ENCODE results near the gene ANKRD28.

DNA sequence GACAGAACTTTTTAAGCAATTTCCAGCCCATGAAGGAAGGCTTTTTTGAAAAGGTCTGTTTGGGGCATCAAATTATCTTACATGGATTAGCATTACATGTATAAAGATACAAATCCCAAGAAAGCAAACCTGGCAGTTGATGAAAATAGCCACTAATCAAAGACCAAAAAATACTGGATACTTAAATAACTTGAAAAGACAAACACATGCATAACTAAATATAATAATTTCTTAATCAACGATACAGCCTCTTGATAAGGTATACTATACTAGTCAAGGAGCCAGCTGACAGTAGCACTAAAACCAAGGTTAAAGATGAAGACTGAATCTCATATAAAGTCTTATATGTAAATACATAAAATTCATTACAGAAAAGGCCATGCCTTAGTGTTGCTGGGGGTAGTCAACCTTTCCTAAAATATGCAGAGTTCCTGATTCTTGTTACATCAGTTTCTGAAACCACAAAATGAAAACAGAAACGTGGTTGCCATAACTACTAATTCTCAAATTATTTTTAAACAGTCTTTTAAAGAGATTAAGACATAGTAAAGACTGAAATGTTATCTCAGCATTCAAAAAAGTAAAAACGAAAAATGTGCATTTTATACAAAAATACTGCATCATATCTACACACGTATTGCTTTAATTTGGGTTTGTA lies 2.0 kb downstream of the ANKRD28 start:
- TF ChIP-seq TCF7L2 (IDR thresholded peaks at IDR 0.05; ENCODE audit: low read depth, low read length) = no peak
- TF ChIP-seq, protein P1, sequence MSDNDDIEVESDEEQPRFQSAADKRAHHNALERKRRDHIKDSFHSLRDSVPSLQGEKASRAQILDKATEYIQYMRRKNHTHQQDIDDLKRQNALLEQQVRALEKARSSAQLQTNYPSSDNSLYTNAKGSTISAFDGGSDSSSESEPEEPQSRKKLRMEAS (IDR thresholded peaks at IDR 0.05) = no peak
- no peak for TF ChIP-seq FLYWCH1 (CRISPR knock-in tag; IDR thresholded peaks at IDR 0.05)
- no peak for TF ChIP-seq ERF (CRISPR knock-in tag; IDR thresholded peaks at IDR 0.05)
- TF ChIP-seq ZNF841 (CRISPR knock-in tag; IDR thresholded peaks at IDR 0.05; ENCODE audit: borderline replicate concordance) = no peak
- no peak for TF ChIP-seq RAD51 (IDR thresholded peaks at IDR 0.05; ENCODE audit: borderline replicate concordance)
- TF ChIP-seq, protein P2, sequence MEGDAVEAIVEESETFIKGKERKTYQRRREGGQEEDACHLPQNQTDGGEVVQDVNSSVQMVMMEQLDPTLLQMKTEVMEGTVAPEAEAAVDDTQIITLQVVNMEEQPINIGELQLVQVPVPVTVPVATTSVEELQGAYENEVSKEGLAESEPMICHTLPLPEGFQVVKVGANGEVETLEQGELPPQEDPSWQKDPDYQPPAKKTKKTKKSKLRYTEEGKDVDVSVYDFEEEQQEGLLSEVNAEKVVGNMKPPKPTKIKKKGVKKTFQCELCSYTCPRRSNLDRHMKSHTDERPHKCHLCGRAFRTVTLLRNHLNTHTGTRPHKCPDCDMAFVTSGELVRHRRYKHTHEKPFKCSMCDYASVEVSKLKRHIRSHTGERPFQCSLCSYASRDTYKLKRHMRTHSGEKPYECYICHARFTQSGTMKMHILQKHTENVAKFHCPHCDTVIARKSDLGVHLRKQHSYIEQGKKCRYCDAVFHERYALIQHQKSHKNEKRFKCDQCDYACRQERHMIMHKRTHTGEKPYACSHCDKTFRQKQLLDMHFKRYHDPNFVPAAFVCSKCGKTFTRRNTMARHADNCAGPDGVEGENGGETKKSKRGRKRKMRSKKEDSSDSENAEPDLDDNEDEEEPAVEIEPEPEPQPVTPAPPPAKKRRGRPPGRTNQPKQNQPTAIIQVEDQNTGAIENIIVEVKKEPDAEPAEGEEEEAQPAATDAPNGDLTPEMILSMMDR (CRISPR knock-in tag; IDR thresholded peaks at IDR 0.05) = no peak
- TF ChIP-seq ESRRA (CRISPR knock-in tag; IDR thresholded peaks at IDR 0.05; ENCODE audit: low read depth) = no peak
- TF ChIP-seq ELF4 (CRISPR knock-in tag; IDR thresholded peaks at IDR 0.05; ENCODE audit: borderline replicate concordance) = no peak
- TF ChIP-seq TOPORS (CRISPR knock-in tag; IDR thresholded peaks at IDR 0.05) = no peak
- TF ChIP-seq EP300 (IDR thresholded peaks at IDR 0.05; ENCODE audit: low read depth in 2 of 2, low read length in 2 of 2) = no peak
- no peak for TF ChIP-seq EP300 (CRISPR knock-in tag; IDR thresholded peaks at IDR 0.05; ENCODE audit: borderline replicate concordance)

Data from HepG2 (cell line).